Left lung (tissue), 10 donors: Measurements from ENCODE around the gene MACC1. TPM values are rescaled to one million over a fixed set of nuclear protein-coding genes. Genes with fewer than 3 reads are reported as not detected.
"Not testable (repeated sequence)": the region's sequence is repeated elsewhere in the genome, so short reads cannot be mapped to it uniquely, and the experiment has no call there.

Experiments
- ATAC-seq: fragments of 200-7000 bp; cut with Tn5 transposase; one replicate; pipeline ENCODE4 v1.9.1; 2020; ENCODE audit warnings: moderate library complexity
- DNase-seq, 4 donors: peaks; one replicate each; pipeline ENCODE4 v3.0.0-alpha.2; 2013 to 2020
- H3K27ac ChIP-seq, 2 donors: fragments of 200-600 bp; sonication (generic) in 1 of 2; one replicate each; pipeline versions ENCODE4 v1.5.0 to v1.8.0; 2020 to 2021
- H3K27me3 ChIP-seq, 2 donors: fragments of 200-600 bp; sonication (generic) in 1 of 2; one replicate each; pipeline versions ENCODE4 v1.5.0 to v1.8.0; 2020 to 2021
- H3K36me3 ChIP-seq, 2 donors: fragments of 200-600 bp; sonication (generic) in 1 of 2; one replicate each; pipeline versions ENCODE4 v1.5.0 to v1.8.0; 2020 to 2021
- H3K4me1 ChIP-seq, 2 donors: fragments of 200-600 bp; one replicate each; pipeline ENCODE4 v1.8.0; 2021
- H3K4me3 ChIP-seq, 2 donors: fragments of 200-600 bp; sonication (generic) in 1 of 2; one replicate each; pipeline versions ENCODE4 v1.5.0 to v1.8.0; 2020 to 2021; ENCODE audit warnings: mild to moderate bottlenecking in 1 of 2
- H3K9me3 ChIP-seq, 2 donors: fragments of 200-600 bp; sonication (generic) in 1 of 2; one replicate each; pipeline versions ENCODE4 v1.5.0 to v1.8.0; 2020 to 2021
- CTCF ChIP-seq, 2 donors: fragments of 200-600 bp; sonication (generic) in 1 of 2; IDR thresholded peaks; one replicate each; pipeline versions ENCODE4 v1.5.0 to v1.8.0; 2021; ENCODE audit warnings: antibody characterized with exemption in 2 of 2
- intact Hi-C, 2 donors: fragments of 100-400 bp; cut with DNase I; formaldehyde crosslinking; loops; one replicate each; pipeline versions ENCODE4 v1.11.2 to v1.14.2; 2022
- polyA plus RNA-seq, 6 donors: library from polyadenylated mRNA; unstranded; fragments of 120-200 nt; gene quantifications; one replicate each; pipeline ENCODE4 v1.2.1, GENCODE V29; 2013; ENCODE audit not compliant: insufficient read length in 6 of 6
- total RNA-seq, 2 donors: library from RNA; stranded (reverse); fragmentation: NEBNext Ultra II Directional; extraction: Animal tissue kit (Norgen Biotek cat#: 25700); gene quantifications; one replicate each; pipeline ENCODE4 v1.2.1, GENCODE V29; 2021
- donor health status: DM: no; HTN: yes; CAD: no.
- donor health status: DM: no; HTN: no; CAD: no.

The MACC1 gene
- total and polyA plus RNA-seq, 8 donors, result 8.5 to 36.2 (median 12.2) TPM

- Histone ChIP-seq H3K27me3 (no peaks in the 10 kb centered on the region), H3K4me3 (no peak overlapping the region), H3K36me3 (no peaks in the 10 kb centered on the region), H3K4me1 (no peaks in the 10 kb centered on the region), H3K9me3 (peaks cover 0 to 10% of the 10 kb centered on the region in 2 donors), H3K27ac (no peak overlapping the region)
- no peak for ATAC-seq
- TF ChIP-seq CTCF (IDR thresholded peaks at IDR 0.05), result no peak
- DNase-seq, result no peak
- intact Hi-C loops, result no loop called here
Observed at GRCh38 chr7:20208651-20209307, 8.4 kb downstream of the MACC1 start.

- H3K4me3 ChIP-seq, intact Hi-C loops, H3K36me3 ChIP-seq, H3K27ac ChIP-seq, H3K9me3 ChIP-seq, DNase-seq, ATAC-seq, H3K27me3 ChIP-seq, H3K4me1 ChIP-seq: not testable (repeated sequence)
Observed at GRCh38 chr7:20207811-20208210, 9.4 kb downstream of the MACC1 start.

- TF ChIP-seq CTCF (IDR thresholded peaks at IDR 0.05), result no peak
- no peak for ATAC-seq
- no peak overlapping the region for H3K4me3 ChIP-seq
- peaks cover 0 to 10% of the 10 kb centered on the region in 2 donors for H3K9me3 ChIP-seq
- no peak overlapping the region for H3K27ac ChIP-seq
- no peak for DNase-seq
- no peaks in the 10 kb centered on the region for H3K27me3 ChIP-seq
- H3K36me3 ChIP-seq, result no peaks in the 10 kb centered on the region
- intact Hi-C loops, result no loop called here
- H3K4me1 ChIP-seq, result peaks cover 0 to 7% of the 10 kb centered on the region in 2 donors
Observed at GRCh38 chr7:20206104-20206896, 10.9 kb downstream of the MACC1 start.

GRCh38 chr7:20203316-20203715, 13.9 kb downstream of the MACC1 start:
- Histone ChIP-seq H3K36me3 (no peaks in the 10 kb centered on the region), H3K4me1 (peaks cover 0 to 34% of the 10 kb centered on the region in 2 donors), H3K4me3 (no peak overlapping the region), H3K27me3 (no peaks in the 10 kb centered on the region), H3K27ac (no peak overlapping the region), H3K9me3 (no peaks in the 10 kb centered on the region)
- TF ChIP-seq CTCF (IDR thresholded peaks at IDR 0.05), result no peak
- no peak for DNase-seq
- intact Hi-C loops, result no loop called here
- no peak for ATAC-seq

GRCh38 chr7:20201380-20201779, 15.8 kb downstream of the MACC1 start:
- H3K27me3 ChIP-seq, result no peaks in the 10 kb centered on the region
- no peak overlapping the region for H3K4me3 ChIP-seq
- DNase-seq (peak in 1 of 4 donors; percentile 44), ATAC-seq (peak; percentile 61)
- peaks cover 0 to 37% of the 10 kb centered on the region in 2 donors for H3K4me1 ChIP-seq
- H3K27ac ChIP-seq, result peak overlapping the region in 1 of 2 donors; percentile 74
- TF ChIP-seq CTCF (IDR thresholded peaks at IDR 0.05), result no peak
- intact Hi-C loops, result no loop called here
- no peaks in the 10 kb centered on the region for H3K36me3 ChIP-seq
- no peaks in the 10 kb centered on the region for H3K9me3 ChIP-seq
